ENCODE measurements around the gene VAPA. TPM values are rescaled to one million over a fixed set of nuclear protein-coding genes. Genes with fewer than 3 reads are reported as not detected.

VAPA gene
- total RNA-seq, 1 experiment from 2014 or later, result 196 TPM

DNA sequence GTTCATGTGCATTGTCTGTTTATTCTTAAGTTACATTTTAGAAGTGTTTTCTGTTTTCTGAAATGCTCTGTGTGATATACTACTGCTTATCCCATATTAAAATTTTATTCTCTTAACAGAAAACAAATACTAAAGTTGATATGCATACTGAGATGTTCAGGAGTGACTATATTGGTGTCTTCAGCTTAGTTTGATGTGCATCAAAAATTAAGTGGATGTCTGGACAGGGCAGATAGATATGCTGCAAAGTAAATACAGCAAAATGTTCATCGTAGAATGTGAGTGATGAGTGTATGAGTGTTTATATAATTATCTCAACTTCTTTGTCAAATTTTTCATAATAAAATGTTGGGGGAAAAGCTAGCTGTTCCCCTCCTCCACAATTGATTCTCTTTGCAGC, 13.2 kb downstream of the VAPA start:
- Mint-ChIP-seq H3K27me3 (ENCODE audit: unreplicated experiment) (no peaks in the 10 kb centered on the region), H3K27ac (ENCODE audit: unreplicated experiment) (peak overlapping the region; percentile 25), H3K4me1 (ENCODE audit: low read depth, unreplicated experiment) (peaks cover 44% of the 10 kb centered on the region), H3K4me3 (ENCODE audit: low read depth, unreplicated experiment) (no peak overlapping the region), H3K9me3 (ENCODE audit: low read depth, unreplicated experiment) (no peaks in the 10 kb centered on the region), H3K36me3 (ENCODE audit: insufficient read depth, unreplicated experiment) (no peaks in the 10 kb centered on the region)
- BruUV-seq (replicated peaks), result no TSS peak
- intact Hi-C loops (cut with micrococcal nuclease; ENCODE audit: unreplicated experiment), result loop anchor here (10.0 kb wide), 2 partner anchors 142 to 332 kb away; no protein-coding TSS in a partner anchor
- CTCF ChIA-PET, result interaction anchor here (0.7 kb wide), 1 partner anchor 13 kb away, joined by 3 read pairs; the partner anchor contains the start of gene VAPA
- TF ChIP-seq, protein P1, sequence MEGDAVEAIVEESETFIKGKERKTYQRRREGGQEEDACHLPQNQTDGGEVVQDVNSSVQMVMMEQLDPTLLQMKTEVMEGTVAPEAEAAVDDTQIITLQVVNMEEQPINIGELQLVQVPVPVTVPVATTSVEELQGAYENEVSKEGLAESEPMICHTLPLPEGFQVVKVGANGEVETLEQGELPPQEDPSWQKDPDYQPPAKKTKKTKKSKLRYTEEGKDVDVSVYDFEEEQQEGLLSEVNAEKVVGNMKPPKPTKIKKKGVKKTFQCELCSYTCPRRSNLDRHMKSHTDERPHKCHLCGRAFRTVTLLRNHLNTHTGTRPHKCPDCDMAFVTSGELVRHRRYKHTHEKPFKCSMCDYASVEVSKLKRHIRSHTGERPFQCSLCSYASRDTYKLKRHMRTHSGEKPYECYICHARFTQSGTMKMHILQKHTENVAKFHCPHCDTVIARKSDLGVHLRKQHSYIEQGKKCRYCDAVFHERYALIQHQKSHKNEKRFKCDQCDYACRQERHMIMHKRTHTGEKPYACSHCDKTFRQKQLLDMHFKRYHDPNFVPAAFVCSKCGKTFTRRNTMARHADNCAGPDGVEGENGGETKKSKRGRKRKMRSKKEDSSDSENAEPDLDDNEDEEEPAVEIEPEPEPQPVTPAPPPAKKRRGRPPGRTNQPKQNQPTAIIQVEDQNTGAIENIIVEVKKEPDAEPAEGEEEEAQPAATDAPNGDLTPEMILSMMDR (IDR thresholded peaks at IDR 0.05; ENCODE audit: unreplicated experiment), result no peak
- DNase-seq, result no peak

DNA sequence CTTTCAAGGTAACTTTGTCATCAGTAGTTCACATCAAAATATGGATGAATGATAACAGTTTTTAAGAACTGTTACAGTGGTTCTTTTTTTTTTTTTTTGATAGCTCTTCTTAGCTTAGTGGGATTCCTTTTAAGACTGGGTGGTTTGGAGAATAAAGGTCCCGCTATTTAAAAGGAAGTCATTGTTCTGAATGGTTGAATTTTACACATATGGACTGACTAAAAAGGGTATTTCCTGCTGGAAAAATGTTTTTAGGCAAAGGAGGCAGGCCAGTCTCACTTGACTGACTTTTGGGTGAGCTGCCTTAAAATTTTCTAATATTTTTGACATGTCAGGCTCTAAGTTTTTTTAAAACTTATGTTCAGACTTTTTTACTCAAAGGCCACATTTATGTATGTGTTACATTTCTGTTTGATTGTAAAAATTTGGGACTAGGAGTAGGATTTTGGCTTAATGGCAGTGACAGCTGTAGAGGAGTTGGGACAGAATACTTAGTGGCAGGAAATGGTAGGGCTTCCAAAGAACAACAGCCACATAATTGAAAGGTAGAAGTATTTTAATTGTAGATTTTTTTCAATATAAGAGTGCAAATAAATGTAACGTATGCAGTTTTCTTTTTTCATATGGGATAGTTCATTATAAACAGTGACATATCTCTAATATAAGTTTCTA, 13.7 kb downstream of the VAPA start:
- Mint-ChIP-seq H3K9me3 (ENCODE audit: low read depth, unreplicated experiment) (no peaks in the 10 kb centered on the region), H3K4me1 (ENCODE audit: low read depth, unreplicated experiment) (peaks cover 49% of the 10 kb centered on the region), H3K27ac (ENCODE audit: unreplicated experiment) (peak overlapping the region; percentile 25), H3K36me3 (ENCODE audit: insufficient read depth, unreplicated experiment) (peaks cover 3% of the 10 kb centered on the region), H3K27me3 (ENCODE audit: unreplicated experiment) (no peaks in the 10 kb centered on the region), H3K4me3 (ENCODE audit: low read depth, unreplicated experiment) (no peak overlapping the region)
- TF ChIP-seq, protein P1 (IDR thresholded peaks at IDR 0.05; ENCODE audit: unreplicated experiment), result no peak
- CTCF ChIA-PET, result interaction anchor here (0.6 to 0.7 kb wide), 4 partner anchors 14 to 593 kb away, joined by 3 to 5 read pairs (median 4); partner anchors contain the start of genes TWSG1 and VAPA
- intact Hi-C loops (cut with micrococcal nuclease; ENCODE audit: unreplicated experiment), result loop anchor here (10.0 kb wide), 2 partner anchors 143 to 333 kb away; no protein-coding TSS in a partner anchor
- DNase-seq, result no peak
- no TSS peak for BruUV-seq (replicated peaks)

DNA sequence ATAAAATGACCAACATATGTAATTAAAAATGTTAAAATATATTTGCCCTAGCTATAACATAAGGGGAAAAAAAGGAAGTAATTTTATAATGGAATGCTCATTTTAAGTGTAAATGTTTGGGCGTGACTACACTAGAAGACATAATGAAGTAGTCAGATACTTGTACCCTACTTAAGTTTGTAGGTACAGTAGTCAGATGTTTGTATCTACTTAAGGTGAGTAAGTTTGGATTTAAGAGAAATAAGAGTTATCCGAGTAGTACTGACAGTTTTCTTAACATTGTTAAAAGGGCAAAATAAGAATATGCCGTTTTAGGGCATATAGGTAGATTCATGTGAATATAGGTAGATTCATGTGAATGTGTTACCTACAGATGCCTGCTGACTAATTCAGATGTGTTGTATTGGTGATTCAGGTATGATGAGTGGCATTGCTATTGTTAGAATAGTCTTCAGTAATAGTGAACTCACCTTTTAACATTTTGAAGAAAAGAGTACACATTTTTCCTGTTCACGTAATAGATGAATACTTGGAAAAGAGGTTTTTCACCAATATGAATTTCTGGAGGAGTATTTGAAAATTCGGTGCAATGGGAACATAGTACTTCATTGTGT, 14.9 kb downstream of the VAPA start:
- Mint-ChIP-seq H3K27me3 (ENCODE audit: unreplicated experiment) (no peaks in the 10 kb centered on the region), H3K36me3 (ENCODE audit: insufficient read depth, unreplicated experiment) (peaks cover 12% of the 10 kb centered on the region)

DNA sequence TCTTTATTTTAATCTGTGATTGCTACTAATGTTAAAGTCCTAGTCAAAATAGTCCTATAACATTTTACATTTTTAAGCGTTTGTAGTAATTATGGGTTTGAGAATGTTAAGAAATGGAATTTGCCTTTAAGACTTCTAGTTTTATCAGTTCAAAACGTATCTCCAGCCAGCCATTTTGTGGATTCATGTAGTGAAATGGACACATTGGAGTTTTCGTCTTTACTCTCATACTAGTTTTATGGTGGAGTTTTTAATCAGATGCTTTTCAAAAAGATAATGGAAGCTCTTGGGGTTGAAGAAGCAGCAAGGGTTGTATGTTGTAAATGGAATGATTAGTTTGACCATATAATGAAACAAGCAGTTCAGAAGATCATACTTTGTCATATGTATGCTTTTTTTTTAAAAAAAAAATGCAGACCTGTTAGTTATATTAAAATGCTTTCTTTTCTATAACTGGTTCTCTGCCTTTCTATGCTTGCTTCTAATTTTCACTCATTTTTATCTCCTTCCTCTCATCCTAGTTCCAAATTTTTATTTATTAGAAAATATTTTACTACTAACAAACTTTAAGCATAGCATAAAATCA, 16.6 kb downstream of the VAPA start:
- TF ChIP-seq, protein P1 (IDR thresholded peaks at IDR 0.05; ENCODE audit: unreplicated experiment), result no peak
- no peaks in the 10 kb centered on the region for H3K27me3 Mint-ChIP-seq (ENCODE audit: unreplicated experiment)
- peaks cover 12% of the 10 kb centered on the region for H3K36me3 Mint-ChIP-seq (ENCODE audit: insufficient read depth, unreplicated experiment)
- H3K4me1 Mint-ChIP-seq (ENCODE audit: low read depth, unreplicated experiment), result peaks cover 48% of the 10 kb centered on the region
- BruUV-seq (replicated peaks), result no TSS peak
- no peak overlapping the region for H3K4me3 Mint-ChIP-seq (ENCODE audit: low read depth, unreplicated experiment)
- DNase-seq, result no peak
- CTCF ChIA-PET, result no interaction called here
- H3K9me3 Mint-ChIP-seq (ENCODE audit: low read depth, unreplicated experiment), result no peaks in the 10 kb centered on the region
- no peak overlapping the region for H3K27ac Mint-ChIP-seq (ENCODE audit: unreplicated experiment)
- intact Hi-C loops (cut with micrococcal nuclease; ENCODE audit: unreplicated experiment), result no loop called here

More for the DNA sequence above, 14.9 kb downstream of the VAPA start:
- peaks cover 53% of the 10 kb centered on the region for H3K4me1 Mint-ChIP-seq (ENCODE audit: low read depth, unreplicated experiment)
- no peak for DNase-seq
- no peak overlapping the region for H3K4me3 Mint-ChIP-seq (ENCODE audit: low read depth, unreplicated experiment)
- CTCF ChIA-PET, result no interaction called here
- BruUV-seq (replicated peaks), result no TSS peak
- H3K9me3 Mint-ChIP-seq (ENCODE audit: low read depth, unreplicated experiment), result no peaks in the 10 kb centered on the region
- TF ChIP-seq, protein P1 (IDR thresholded peaks at IDR 0.05; ENCODE audit: unreplicated experiment), result no peak
- no peak overlapping the region for H3K27ac Mint-ChIP-seq (ENCODE audit: unreplicated experiment)
- intact Hi-C loops (cut with micrococcal nuclease; ENCODE audit: unreplicated experiment), result loop anchor here (10.0 kb wide), 2 partner anchors 144 to 334 kb away; no protein-coding TSS in a partner anchor

Measured in Calu3 (cell line).